Inflammatory macrophage treated with lipopolysaccharide for 4 hours (primary cell): Measurements from ENCODE around the gene TRIM5.

Source experiments
- DNase-seq: peaks from one replicate; pipeline ENCODE4 v3.0.0-alpha.2; 2020

Gene TRIM5

GRCh38 chr11:5622802-5623201 lies 62.1 kb downstream of the TRIM5 start:
- DNase-seq: no peak

- DNase-seq: no peak
Measured at GRCh38 chr11:5621580-5621979, 63.3 kb downstream of the TRIM5 start.

- DNase-seq: no peak
Measured at GRCh38 chr11:5620651-5621521, 64.0 kb downstream of the TRIM5 start.

- DNase-seq: no peak
Measured at GRCh38 chr11:5618807-5619206, 66.1 kb downstream of the TRIM5 start.
